Keratinocyte (primary cell): ENCODE data around the gene ATAD2B. TPM values are rescaled to one million over a fixed set of nuclear protein-coding genes. Genes with fewer than 3 reads are reported as not detected.
A peak's percentile ranks its signal among the peaks of the same experiment; 100 is the strongest.

ENCODE experiments used
- DNase-seq: peaks from one replicate; pipeline ENCODE4 v3.0.0-alpha.2; 2011; ENCODE audit warnings: low read depth, missing footprints, low spot score
- FAIRE-seq: peaks from 2 replicates; lab custom pipeline; 2011; peaks lifted over from hg19 to GRCh38; lab: Jason Lieb, UNC
- H2AFZ ChIP-seq: 2 replicates; pipeline ENCODE4 v1.6.0; 2012; ENCODE audit warnings: low read length, control low read depth, inconsistent platforms; ENCODE audit not compliant: control insufficient read depth
- H3K27ac ChIP-seq: 2 replicates; pipeline ENCODE4 v1.5.1; 2011; ENCODE audit warnings: low read length; ENCODE audit not compliant: control insufficient read depth, insufficient read depth
- H3K27me3 ChIP-seq: 3 replicates; pipeline ENCODE4 v1.6.0; 2011; ENCODE audit warnings: low read length; ENCODE audit not compliant: control insufficient read depth, insufficient read depth; ENCODE audit errors: extremely low read depth
- H3K36me3 ChIP-seq, 2 experiments: 2 replicates in 1 of 2; 3 replicates in 1 of 2; pipeline ENCODE4 v1.5.1; 2011; ENCODE audit warnings: low read length in 2 of 2, mild to moderate bottlenecking in 1 of 2; ENCODE audit not compliant: control insufficient read depth in 2 of 2, insufficient read depth in 2 of 2; ENCODE audit errors: extremely low read depth in 1 of 2
- H3K4me1 ChIP-seq: 3 replicates; pipeline ENCODE4 v1.5.1; 2011; ENCODE audit warnings: low read length; ENCODE audit not compliant: control insufficient read depth, insufficient read depth; ENCODE audit errors: extremely low read depth
- H3K4me2 ChIP-seq: 3 replicates; pipeline ENCODE4 v1.6.0; 2011; ENCODE audit warnings: low read depth, low read length; ENCODE audit not compliant: control insufficient read depth, insufficient read depth; ENCODE audit errors: extremely low read depth
- H3K4me3 ChIP-seq, 3 experiments: fragments of 200-600 bp in 1 of 3; sonication (generic) in 1 of 3; 2 replicates in 2 of 3; 3 replicates in 1 of 3; pipeline ENCODE4 v1.5.1; 2011 to 2016; ENCODE audit warnings: low read length in 3 of 3, mild to moderate bottlenecking in 3 of 3, control low read depth in 2 of 3, inconsistent platforms in 1 of 3, low read depth in 1 of 3, mixed read lengths in 1 of 3, mixed run types in 1 of 3, moderate library complexity in 1 of 3; ENCODE audit not compliant: control insufficient read depth in 2 of 3, insufficient read depth in 2 of 3; ENCODE audit errors: extremely low read depth in 1 of 3
- H3K79me2 ChIP-seq: 2 replicates; pipeline ENCODE4 v1.6.0; 2012; ENCODE audit warnings: low read length; ENCODE audit not compliant: control insufficient read depth, insufficient read depth
- H3K9ac ChIP-seq: 3 replicates; pipeline ENCODE4 v1.6.0; 2011; ENCODE audit warnings: low read length; ENCODE audit not compliant: control insufficient read depth, insufficient read depth; ENCODE audit errors: extremely low read depth
- H3K9me1 ChIP-seq: 3 replicates; pipeline ENCODE4 v1.6.0; 2011; ENCODE audit warnings: low read length; ENCODE audit not compliant: control insufficient read depth, insufficient read depth; ENCODE audit errors: extremely low read depth
- H3K9me3 ChIP-seq: 2 replicates; pipeline ENCODE4 v1.5.1; 2012; ENCODE audit warnings: low read depth, low read length; ENCODE audit not compliant: control insufficient read depth
- H4K20me1 ChIP-seq: 3 replicates; pipeline ENCODE4 v1.6.0; 2011; ENCODE audit warnings: low read length; ENCODE audit not compliant: control insufficient read depth, insufficient read depth; ENCODE audit errors: extremely low read depth
- CTCF ChIP-seq, 3 experiments: IDR thresholded peaks in 1 of 3; conservative IDR thresholded peaks in 1 of 3; optimal IDR thresholded peaks in 1 of 3; 2 replicates in 2 of 3; 3 replicates in 1 of 3; pipeline versions ENCODE3 to v1.5.1; 2011; ENCODE audit warnings: low read length in 3 of 3, mild to moderate bottlenecking in 3 of 3, moderate library complexity in 2 of 3, control low read depth in 1 of 3, inconsistent platforms in 1 of 3; ENCODE audit not compliant: insufficient read depth in 2 of 3; ENCODE audit errors: extremely low read depth in 1 of 3
- EZH2 ChIP-seq: IDR thresholded peaks from one replicate; pipeline ENCODE4 v1.6.1; 2012; ENCODE audit warnings: inconsistent platforms, mild to moderate bottlenecking, low read length, moderate library complexity
- dilution Hi-C: fragments of 300-500 bp; cut with MboI; formaldehyde crosslinking; loops from one replicate; pipeline ENCODE4 v1.7.0; 2020; ENCODE audit warnings: low sequenced_read_pairs; ENCODE audit not compliant: extremely low pct_ligation_motif_present
- polyA plus RNA-seq, 5 experiments: library from polyadenylated mRNA; depleted of rRNA in 3 of 5; stranded (reverse) in 3 of 5; stranded (forward) in 1 of 5; unstranded in 1 of 5; fragments of >200 nt; gene quantifications; 1 replicate in 1 of 5; 2 replicates in 3 of 5; 3 replicates in 1 of 5; pipeline versions ENCODE4 v1.2.1 to v1.2.3, GENCODE V29; 2011 to 2012; ENCODE audit warnings: missing spikeins in 2 of 5, low read depth in 1 of 5, low replicate concordance in 1 of 5

The ATAD2B gene
- polyA plus RNA-seq, 1 donor (not counting 4 experiments of a cell fraction or from before 2014, with no cell fraction given), result 4.4 TPM

DNA sequence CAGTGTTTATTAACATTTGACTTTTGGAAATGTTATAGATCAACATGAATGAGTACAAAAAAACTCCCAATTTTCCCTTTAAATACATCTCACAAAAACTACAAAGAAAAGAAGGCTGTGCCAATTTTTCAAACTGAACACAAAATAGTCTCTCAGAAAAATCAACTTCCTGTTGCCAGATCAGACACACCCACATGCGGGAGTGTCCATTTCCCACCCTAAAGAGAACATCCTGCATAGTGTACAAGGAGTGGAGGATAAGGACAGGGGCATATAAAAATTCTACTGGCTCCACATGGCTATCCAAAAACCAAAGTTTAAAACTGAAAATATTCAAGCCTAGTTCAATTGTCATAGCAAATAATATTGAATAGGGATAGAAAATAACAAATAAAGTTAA, 165.3 kb downstream of the ATAD2B start:
- no peak for DNase-seq
- no peak for TF ChIP-seq CTCF (optimal IDR thresholded peaks at IDR 0.05 in 1 of 3, IDR thresholded peaks at IDR 0.05 in 1 of 3, conservative IDR thresholded peaks at IDR 0.05 in 1 of 3; ENCODE audit: extremely low read depth in 1 of 3, insufficient read depth in 2 of 3, low read length in 3 of 3)
- no peak for TF ChIP-seq EZH2
- Histone ChIP-seq H4K20me1 (no peaks in the 10 kb centered on the region), H3K9me3 (no peaks in the 10 kb centered on the region), H3K4me1 (peaks cover 25% of the 10 kb centered on the region), H2AFZ (no peak overlapping the region), H3K79me2 (no peaks in the 10 kb centered on the region), H3K27me3 (no peaks in the 10 kb centered on the region), H3K9me1 (no peaks in the 10 kb centered on the region), H3K9ac (no peak overlapping the region), H3K4me3 (no peak overlapping the region), H3K27ac (no peak overlapping the region), H3K4me2 (no peak overlapping the region), H3K36me3 (peaks cover 0 to 1% of the 10 kb centered on the region in 2 experiments)
- dilution Hi-C loops, result no loop called here
- no peak for FAIRE-seq

- Histone ChIP-seq H3K9ac (no peak overlapping the region), H3K4me2 (no peak overlapping the region), H3K4me1 (peaks cover 34% of the 10 kb centered on the region), H3K9me3 (no peaks in the 10 kb centered on the region), H2AFZ (no peak overlapping the region), H3K9me1 (no peaks in the 10 kb centered on the region), H3K4me3 (no peak overlapping the region), H4K20me1 (no peaks in the 10 kb centered on the region), H3K36me3 (peaks cover 0 to 1% of the 10 kb centered on the region in 2 experiments), H3K27ac (no peak overlapping the region), H3K27me3 (no peaks in the 10 kb centered on the region), H3K79me2 (no peaks in the 10 kb centered on the region)
- no peak for FAIRE-seq
- DNase-seq, result no peak
- no peak for TF ChIP-seq EZH2
- TF ChIP-seq CTCF (optimal IDR thresholded peaks at IDR 0.05 in 1 of 3, IDR thresholded peaks at IDR 0.05 in 1 of 3, conservative IDR thresholded peaks at IDR 0.05 in 1 of 3; ENCODE audit: extremely low read depth in 1 of 3, insufficient read depth in 2 of 3, low read length in 3 of 3), result peak in 2 of 3 experiments; percentile 8 to 11
- dilution Hi-C loops, result no loop called here
Measured at GRCh38 chr2:23760736-23761135, 166.2 kb downstream of the ATAD2B start.
